Measurements from ENCODE around the gene PPP1R13B.

PPP1R13B gene

GRCh38 chr14:103833711-103834110, 13.7 kb downstream of the PPP1R13B start:
- TF ChIP-seq CTCF (IDR thresholded peaks at IDR 0.05; ENCODE audit: low read depth, low read length, missing control alignments): no peak
- DNase-seq (ENCODE audit: extremely low read depth, low read depth): no peak

GRCh38 chr14:103832046-103832445, 15.3 kb downstream of the PPP1R13B start:
- no peak for TF ChIP-seq CTCF (IDR thresholded peaks at IDR 0.05; ENCODE audit: low read depth, low read length, missing control alignments)
- no peak for DNase-seq (ENCODE audit: extremely low read depth, low read depth)
- no peak overlapping the region for H3K4me3 ChIP-seq (replicated peaks; ENCODE audit: low read depth, low read length)

More at GRCh38 chr14:103833711-103834110, 13.7 kb downstream of the PPP1R13B start:
- H3K4me3 ChIP-seq (replicated peaks; ENCODE audit: low read depth, low read length): no peak overlapping the region

- H3K4me3 ChIP-seq (replicated peaks; ENCODE audit: low read depth, low read length): no peak overlapping the region
- no peak for DNase-seq (ENCODE audit: extremely low read depth, low read depth)
- no peak for TF ChIP-seq CTCF (IDR thresholded peaks at IDR 0.05; ENCODE audit: low read depth, low read length, missing control alignments)
These were observed 16.7 kb downstream of the PPP1R13B start for GRCh38 chr14:103830511-103831270.

GRCh38 chr14:103828315-103828967, 18.9 kb downstream of the PPP1R13B start:
- no peak overlapping the region for H3K4me3 ChIP-seq (replicated peaks; ENCODE audit: low read depth, low read length)
- TF ChIP-seq CTCF (IDR thresholded peaks at IDR 0.05; ENCODE audit: low read depth, low read length, missing control alignments): no peak
- DNase-seq (ENCODE audit: extremely low read depth, low read depth): no peak

GRCh38 chr14:103825101-103825500, 22.3 kb downstream of the PPP1R13B start:
- H3K4me3 ChIP-seq (replicated peaks; ENCODE audit: low read depth, low read length): no peak overlapping the region
- TF ChIP-seq CTCF (IDR thresholded peaks at IDR 0.05; ENCODE audit: low read depth, low read length, missing control alignments): no peak
- DNase-seq (ENCODE audit: extremely low read depth, low read depth): no peak

- no peak overlapping the region for H3K4me3 ChIP-seq (replicated peaks; ENCODE audit: low read depth, low read length)
- no peak for DNase-seq (ENCODE audit: extremely low read depth, low read depth)
- TF ChIP-seq CTCF (IDR thresholded peaks at IDR 0.05; ENCODE audit: low read depth, low read length, missing control alignments): no peak
These were observed 26.5 kb downstream of the PPP1R13B start for GRCh38 chr14:103820908-103821307.

All from HFF-Myc (cell line).